ENCODE measurements around the gene PIK3C2A.

PIK3C2A gene

GRCh38 chr11:17183836-17184235 lies 23.9 kb downstream of the PIK3C2A start:
- no peak for TF ChIP-seq CTCF (conservative IDR thresholded peaks at IDR 0.05)
- H3K27ac ChIP-seq: no peak overlapping the region

GRCh38 chr11:17179970-17180369 lies 27.8 kb downstream of the PIK3C2A start:
- no peak for TF ChIP-seq CTCF (conservative IDR thresholded peaks at IDR 0.05)
- no peak overlapping the region for H3K27ac ChIP-seq

- no peak overlapping the region for H3K27ac ChIP-seq
- TF ChIP-seq CTCF (conservative IDR thresholded peaks at IDR 0.05): no peak
Measured at GRCh38 chr11:17173332-17173731, 34.5 kb downstream of the PIK3C2A start.

GRCh38 chr11:17171916-17172315 lies 35.9 kb downstream of the PIK3C2A start:
- no peak for TF ChIP-seq CTCF (conservative IDR thresholded peaks at IDR 0.05)
- no peak overlapping the region for H3K27ac ChIP-seq

GRCh38 chr11:17171343-17171742 lies 36.4 kb downstream of the PIK3C2A start:
- no peak for TF ChIP-seq CTCF (conservative IDR thresholded peaks at IDR 0.05)
- no peak overlapping the region for H3K27ac ChIP-seq

- H3K27ac ChIP-seq: no peak overlapping the region
- TF ChIP-seq CTCF (conservative IDR thresholded peaks at IDR 0.05): no peak
Measured at GRCh38 chr11:17169876-17170275, 37.9 kb downstream of the PIK3C2A start.

GRCh38 chr11:17165247-17165890 lies 42.4 kb downstream of the PIK3C2A start:
- no peak overlapping the region for H3K27ac ChIP-seq
- no peak for TF ChIP-seq CTCF (conservative IDR thresholded peaks at IDR 0.05)
